Ureter (tissue), 1 donor: Measurements from ENCODE around the gene COL26A1. TPM values are rescaled to one million over a fixed set of nuclear protein-coding genes. Genes with fewer than 3 reads are reported as not detected.
"Not testable (repeated sequence)": the region's sequence is repeated elsewhere in the genome, so short reads cannot be mapped to it uniquely, and the experiment has no call there.

ENCODE experiments used
- DNase-seq: peaks from one replicate; pipeline ENCODE4 v3.0.0-alpha.2; 2020; ENCODE audit warnings: low spot score
- total RNA-seq: library from RNA; stranded (reverse); gene quantifications from one replicate; pipeline ENCODE4 v1.2.4, GENCODE V29; 2023
- donor health status: DM: yes; HTN: yes; CAD: no.

COL26A1 gene
- total RNA-seq, 1 donor from 2014 or later, result not detected

DNA sequence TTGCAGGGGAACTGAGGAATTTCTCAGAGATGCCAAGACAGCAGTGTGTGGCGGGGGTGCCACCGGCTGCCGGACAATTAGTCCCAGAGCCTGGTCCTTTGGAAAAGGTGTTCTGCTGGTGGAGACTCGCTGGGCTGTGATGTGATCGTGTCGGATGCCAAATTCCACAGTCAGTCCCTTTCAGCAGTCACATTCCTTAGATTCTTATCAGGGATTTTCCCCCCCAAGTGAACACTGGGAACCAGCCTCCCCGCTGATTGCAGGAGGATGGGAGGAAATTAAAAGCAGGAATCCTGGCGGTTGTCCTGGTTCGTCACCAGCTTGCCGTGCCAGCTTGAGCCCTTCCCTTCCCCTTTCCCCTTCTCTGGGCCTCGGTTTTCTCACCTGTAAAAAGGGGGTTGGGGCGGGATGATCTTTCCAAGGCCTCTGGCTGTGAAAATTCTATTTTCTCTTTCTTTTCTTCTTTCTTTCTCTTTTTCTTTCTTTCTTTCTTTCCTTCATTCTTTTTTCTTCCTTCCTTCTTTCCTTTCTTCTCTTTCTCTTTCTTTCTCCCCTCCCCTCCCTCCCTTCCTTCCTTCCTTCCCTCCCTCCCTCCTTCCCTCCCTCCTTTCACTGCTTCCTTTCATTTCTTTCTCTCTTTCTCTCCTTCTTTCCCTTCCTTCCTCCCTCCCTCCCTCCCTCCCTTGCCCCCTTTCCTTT, 39.6 kb downstream of the COL26A1 start:
- DNase-seq, result no peak

- no peak for DNase-seq
Measured at GRCh38 chr7:101402835-101403234, 40.2 kb downstream of the COL26A1 start.

DNA sequence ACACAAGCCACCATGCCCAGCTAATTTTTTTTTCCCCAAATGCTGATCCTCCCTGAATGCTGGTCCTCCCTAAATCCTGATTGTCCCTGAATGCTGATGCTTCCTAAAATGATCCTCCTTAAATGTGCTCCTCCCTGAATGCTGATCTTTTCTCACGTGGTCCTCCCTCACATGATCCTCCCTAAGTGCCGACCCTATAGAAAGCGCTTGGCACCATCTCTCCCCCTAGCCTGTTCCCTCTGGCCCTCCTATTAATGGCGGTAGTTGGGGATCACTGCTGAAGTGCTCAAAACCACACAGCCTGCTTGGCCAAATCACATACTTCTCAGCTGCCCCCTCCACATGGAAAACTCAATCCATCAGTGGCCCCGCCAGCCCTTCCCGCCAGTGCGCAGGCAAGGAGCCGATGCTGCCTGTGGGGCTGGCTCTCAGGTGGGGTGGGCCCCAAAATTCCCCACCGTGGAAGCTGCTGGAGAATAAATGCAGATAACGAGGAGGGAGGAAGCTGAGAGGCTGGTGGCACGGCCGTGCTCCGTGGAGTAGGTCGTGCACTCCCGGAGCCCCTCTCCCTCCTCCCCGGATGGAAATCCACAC, 42.9 kb downstream of the COL26A1 start:
- no peak for DNase-seq

DNA sequence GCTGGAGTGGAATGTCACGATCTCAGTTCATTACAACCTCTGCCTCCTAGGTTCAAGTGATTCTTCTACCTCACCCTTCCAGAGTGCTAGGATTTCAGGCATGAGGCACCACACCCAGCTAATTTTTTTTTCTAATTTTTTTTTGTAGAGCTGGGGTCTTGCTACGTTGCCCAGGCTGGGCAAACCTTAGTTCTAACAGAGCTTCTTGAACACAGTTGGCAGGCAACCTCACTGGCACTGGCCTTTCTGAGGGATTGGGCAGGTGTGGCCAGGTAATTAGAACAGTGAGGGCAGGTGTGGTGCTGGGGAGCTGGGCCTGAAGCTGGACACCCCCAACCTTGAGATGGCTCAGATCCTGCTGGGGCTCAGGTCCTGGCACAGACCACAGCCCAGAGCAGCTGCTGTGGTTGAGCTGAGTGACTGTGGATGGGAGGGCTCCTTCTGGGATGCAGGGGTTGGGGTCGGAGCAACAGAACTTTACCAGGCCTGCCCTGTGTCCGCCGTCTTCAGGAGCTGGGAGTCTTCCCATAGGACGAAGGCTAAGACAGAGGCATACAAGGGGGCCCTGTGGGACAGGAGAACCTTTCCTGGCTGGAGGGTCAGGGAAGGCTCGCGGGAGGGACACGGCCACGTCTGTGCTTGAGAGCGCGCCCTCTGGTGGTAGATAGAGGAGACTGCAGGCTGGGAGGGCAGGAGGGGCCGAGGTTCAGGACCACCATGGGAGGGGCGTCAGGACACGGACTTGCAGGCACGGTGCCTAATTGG, 48.2 kb downstream of the COL26A1 start:
- DNase-seq, result no peak

GRCh38 chr7:101411508-101411874, 48.8 kb downstream of the COL26A1 start:
- DNase-seq, result no peak

GRCh38 chr7:101412976-101413375, 50.3 kb downstream of the COL26A1 start:
- DNase-seq, result no peak

GRCh38 chr7:101418694-101419093, 56.0 kb downstream of the COL26A1 start:
- no peak for DNase-seq

GRCh38 chr7:101419831-101420230, 57.2 kb downstream of the COL26A1 start:
- no peak for DNase-seq

GRCh38 chr7:101420436-101420835, 57.8 kb downstream of the COL26A1 start:
- no peak for DNase-seq

DNA sequence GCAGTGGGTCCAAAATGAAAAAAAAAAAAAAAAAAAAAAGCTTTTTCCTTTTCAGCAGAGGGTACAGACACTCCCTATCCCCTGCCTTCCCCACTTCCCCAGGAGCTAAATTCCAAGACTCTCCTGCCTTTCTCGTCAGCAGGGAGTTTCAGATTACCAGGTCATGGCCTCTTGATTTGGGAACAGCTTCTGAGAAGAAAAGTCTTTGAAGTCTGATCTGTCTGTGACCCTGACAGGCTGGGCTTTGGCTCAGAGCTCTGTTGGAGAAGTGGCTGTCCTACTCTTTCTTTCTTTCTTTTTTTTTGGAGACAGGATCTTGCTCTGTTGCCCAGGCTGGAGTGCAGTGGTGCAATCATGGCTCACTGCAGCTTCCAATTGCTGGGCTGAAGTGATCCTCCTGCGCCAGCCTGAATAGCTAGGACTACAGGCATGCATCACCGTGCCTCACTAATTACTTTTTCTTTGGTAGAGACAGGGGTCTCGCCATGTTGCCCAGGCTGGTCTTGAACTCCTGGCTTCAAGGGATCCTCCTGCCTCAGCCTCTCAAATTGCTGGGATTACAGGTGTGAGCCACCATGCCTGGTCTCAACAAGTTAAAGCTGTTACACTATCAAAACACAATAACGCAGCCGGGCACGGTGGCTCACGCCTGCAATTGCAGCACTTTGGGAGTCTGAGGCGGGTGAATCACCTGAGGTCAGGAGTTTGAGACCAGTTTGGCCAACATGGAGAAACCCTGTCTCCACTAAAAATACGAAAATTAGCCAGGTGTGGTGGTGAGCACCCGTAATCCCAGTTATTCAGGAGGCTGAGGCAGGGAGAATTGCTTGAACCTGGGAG, 59.9 kb downstream of the COL26A1 start:
- DNase-seq, result no peak

DNA sequence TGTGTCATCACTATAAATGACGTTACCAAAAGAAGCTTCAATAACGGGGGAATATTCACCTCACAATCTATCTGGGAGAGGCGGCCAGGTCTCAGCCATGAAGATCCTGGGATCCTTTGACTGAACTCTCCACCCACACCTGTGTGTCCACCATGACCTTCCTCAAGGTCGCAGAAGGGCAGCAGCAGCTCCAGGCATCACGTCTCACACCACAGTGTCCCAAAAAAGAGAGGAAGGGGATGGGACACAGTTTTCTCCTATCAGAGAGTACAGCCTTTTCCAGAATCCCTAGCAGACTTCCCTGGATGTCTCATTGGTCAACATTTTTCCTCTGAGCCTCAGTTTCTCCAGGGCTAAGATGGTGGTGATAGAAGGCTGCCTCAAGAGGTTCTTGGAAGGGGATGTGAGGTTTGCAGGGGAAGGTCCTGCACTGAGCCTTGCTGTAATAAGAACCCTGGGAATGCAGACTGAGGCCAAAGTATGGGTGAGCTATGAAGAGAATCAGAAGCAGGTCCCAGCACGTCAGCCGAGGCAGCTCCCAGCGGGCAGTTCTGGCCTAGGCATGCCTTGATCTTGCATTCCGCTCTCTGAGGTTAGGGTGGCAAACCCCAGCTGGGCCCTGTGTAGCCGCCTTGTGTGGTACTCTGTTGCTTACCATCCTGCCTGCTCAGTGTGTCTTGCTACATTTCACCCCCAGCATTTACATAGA, 63.8 kb downstream of the COL26A1 start:
- no peak for DNase-seq

GRCh38 chr7:101428093-101428866, 65.6 kb downstream of the COL26A1 start:
- DNase-seq, result no peak

DNA sequence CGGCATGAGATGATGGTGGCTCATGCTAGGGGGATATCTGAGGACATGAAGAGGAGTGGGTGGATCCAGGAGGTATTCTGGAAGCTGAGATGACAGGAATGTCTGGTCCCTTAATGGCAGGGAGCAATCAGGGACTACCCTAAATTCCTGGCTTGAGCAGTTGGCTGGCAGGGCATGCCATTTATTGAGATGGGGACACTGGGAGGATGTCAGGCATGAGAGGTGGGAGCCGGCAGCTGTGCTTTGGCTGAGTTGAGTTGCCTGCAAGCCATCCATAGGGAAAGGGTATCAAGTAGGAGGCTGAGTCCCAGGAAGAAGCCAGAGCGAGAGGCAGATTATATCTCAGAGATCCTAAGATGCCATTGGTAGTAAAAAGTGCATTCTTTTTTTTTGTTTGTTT, 69.6 kb downstream of the COL26A1 start:
- DNase-seq, result no peak

DNA sequence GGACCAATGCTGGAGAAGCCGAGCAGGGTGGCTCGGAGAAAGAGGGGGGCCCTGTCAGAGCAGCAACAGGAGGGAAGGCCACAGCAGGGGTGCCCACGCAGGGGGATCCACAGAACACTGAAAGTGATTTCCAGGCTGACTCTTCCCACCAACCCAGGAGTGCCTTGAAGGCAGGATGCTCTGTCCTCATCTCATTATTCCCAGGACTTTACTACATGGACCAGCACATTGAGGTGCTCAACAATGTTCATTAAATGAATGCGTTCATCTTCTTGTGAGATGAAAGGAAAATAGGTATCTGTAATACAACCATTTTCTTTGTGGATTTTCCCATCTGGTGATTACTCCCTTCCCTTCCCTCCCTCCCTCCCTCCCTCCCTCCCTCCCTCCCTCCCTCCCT, 71.0 kb downstream of the COL26A1 start:
- no peak for DNase-seq

DNA sequence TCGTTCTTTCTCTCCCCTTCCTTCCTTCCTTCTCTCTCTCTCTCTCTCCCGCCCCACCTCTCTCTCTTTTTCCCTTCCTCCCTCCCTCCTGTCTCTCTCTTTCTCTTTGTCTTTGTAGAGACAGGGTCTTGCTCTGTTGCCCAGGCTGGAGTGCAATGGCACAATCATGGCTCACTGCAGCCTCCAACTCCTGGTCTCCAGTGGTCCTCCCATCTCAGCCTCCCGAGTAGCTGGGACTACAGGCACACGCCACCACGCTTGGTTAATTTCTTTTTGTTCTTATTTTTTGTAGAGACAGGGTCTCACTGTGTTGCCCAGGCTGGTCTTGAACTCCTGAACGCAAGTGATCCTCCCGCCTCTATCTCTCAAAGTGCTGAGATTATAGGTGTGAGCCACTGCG, 71.5 kb downstream of the COL26A1 start:
- not testable (repeated sequence) for DNase-seq

GRCh38 chr7:101435461-101436220, 73.0 kb downstream of the COL26A1 start:
- DNase-seq, result no peak

DNA sequence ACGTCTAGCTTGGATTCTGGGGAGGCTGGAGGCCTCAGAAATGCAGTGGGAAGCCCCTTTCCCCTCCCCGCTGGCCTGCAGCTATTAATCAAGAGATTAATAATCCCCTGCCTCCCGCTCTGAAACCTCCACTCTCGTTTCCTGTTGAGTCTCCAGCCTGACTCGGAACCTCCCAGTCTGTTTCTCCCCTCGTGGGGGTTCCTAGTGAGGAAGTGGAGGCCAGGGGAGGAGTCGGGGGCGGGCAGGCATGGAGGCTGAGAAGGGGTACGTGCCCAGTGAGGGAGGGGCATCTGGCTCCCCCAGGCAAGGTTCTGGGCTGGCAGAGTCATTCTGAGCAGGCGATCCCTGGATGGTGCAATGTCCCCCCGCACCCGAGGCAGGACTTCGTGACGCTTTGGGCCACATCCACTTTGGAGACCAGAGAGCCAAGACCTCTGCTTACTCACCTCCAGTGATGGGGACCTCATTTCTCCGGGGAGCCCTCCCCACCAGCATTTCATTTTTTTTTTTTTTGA, 73.6 kb downstream of the COL26A1 start:
- no peak for DNase-seq

DNA sequence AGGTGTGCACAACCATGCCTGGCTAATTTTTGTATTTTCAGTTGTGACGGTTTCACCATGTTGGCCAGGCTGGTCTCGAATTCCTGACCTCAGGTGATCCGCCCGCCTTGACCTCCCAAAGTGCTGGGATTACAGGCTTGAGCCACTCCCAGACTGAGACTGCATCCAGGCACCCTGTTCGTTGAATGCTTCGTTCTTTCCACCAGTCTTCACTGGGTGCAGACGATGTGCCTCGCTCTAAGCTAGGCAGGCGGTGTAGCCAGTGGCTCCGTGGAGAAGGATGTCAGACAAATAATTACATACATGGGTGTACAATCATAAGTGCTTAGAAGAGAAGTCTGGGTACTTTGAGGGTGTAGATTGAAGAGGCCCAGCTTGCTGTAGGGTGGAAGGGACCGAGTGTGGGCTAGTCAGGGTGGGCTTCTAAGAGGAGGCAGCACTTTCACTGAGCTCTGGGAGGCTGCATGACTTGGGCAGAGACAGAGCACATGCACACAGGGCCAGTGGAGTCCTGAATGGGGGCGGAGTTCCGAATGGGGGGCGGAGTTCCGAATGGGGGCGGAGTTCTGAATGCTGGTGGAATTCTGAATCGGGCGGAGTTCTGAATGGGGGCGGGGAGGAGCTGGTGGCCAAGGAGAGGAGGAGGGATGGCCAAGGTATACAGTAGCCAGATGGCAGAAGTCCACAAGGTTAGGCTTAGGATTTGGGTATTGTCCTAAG, 74.3 kb downstream of the COL26A1 start:
- no peak for DNase-seq

- no peak for DNase-seq
Measured at GRCh38 chr7:101441890-101442289, 79.2 kb downstream of the COL26A1 start.
